ENCODE data around the gene MYH9. TPM values are rescaled to one million over a fixed set of nuclear protein-coding genes. Genes with fewer than 3 reads are reported as not detected.
A peak's percentile ranks its signal among the peaks of the same experiment; 100 is the strongest.
"Not testable (repeated sequence)": the region's sequence is repeated elsewhere in the genome, so short reads cannot be mapped to it uniquely, and the experiment has no call there.

MYH9 gene
- total RNA-seq, 2 donors from 2014 or later: 1,447 to 1,631 TPM

DNA sequence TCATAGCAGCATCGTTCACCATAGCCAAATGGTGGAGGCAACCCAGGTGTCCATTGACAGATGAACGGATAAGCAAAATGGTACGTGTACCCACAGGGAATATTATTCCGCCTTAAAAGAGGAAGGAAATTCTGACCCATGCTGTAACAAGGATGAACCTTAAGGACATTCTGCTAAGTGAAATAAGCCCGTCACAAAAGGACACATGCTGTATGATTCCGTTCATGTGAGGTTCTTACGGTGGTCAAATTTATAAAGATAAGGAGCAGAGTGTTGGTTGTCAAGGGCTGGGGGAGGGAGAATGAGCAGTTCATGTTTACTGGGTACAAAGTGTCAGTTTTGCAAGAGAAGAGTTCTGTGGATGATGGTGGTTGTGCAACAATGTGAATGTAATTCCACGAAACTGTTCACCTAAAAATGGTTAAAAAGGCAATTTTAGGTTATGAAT, 108.5 kb downstream of the MYH9 start:
- no peak overlapping the region for H3K27ac ChIP-seq
- DNase-seq (ENCODE audit: low spot score): no peak
- peaks cover 0 to 8% of the 10 kb centered on the region in 2 donors for H3K4me1 ChIP-seq (ENCODE audit: control insufficient read depth in 1 of 2, low read depth in 2 of 2)

DNA sequence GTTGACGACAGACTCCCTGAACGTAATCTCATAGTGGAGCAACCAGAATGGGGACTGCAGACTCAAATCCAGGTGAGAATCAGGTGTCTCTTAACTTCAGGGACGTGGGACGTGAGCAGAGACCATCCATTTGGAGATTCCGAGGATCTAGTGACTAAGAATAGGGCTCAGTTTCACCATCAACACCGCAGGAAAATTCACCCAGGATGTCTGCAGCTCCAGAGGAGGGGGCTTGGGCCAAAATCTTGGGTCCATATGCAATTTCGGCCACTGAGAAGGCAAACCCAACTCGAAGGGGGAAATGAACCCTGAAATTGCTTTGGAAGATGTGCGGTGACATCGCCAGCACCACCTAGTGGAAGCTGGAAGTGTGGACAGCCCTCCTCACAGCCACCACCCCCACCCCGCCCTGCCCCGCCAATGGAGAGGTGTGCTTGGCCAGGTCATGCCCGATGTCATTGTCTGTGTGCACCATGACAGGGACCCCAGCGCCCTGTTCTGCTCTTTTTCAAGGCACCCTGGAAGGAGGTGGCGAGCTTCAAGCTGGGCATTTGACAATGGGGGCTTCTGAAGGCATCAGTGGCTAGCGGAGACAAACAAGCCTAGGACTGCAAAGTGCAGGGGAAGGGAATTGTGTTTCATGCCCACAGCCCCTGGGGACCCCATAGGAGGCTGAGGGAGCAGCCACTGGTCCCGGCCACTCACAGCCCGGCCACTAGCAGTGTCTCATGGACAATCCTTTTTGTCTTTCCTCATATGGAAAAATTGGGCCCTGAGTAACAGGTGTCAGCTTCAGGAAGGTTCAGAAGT, 110.1 kb downstream of the MYH9 start:
- peak; percentile 82 for TF ChIP-seq CTCF (IDR thresholded peaks at IDR 0.05)
- H3K27ac ChIP-seq: peak overlapping the region in 1 of 2 donors; percentile 34

More for the DNA sequence above, 108.5 kb downstream of the MYH9 start:
- TF ChIP-seq CTCF (IDR thresholded peaks at IDR 0.05): no peak
- no peaks in the 10 kb centered on the region for H3K27me3 ChIP-seq (replicated peaks; ENCODE audit: insufficient read depth)
- H3K4me3 ChIP-seq: no peak overlapping the region
- H3K36me3 ChIP-seq: peaks cover 34% of the 10 kb centered on the region
- ATAC-seq (ENCODE audit: insufficient number of reproducible peaks, low FRiP score, low read depth): no peak
- no peaks in the 10 kb centered on the region for H3K9me3 ChIP-seq

GRCh38 chr22:36274531-36274930, 113.2 kb downstream of the MYH9 start:
- Histone ChIP-seq H3K9me3 (no peaks in the 10 kb centered on the region), H3K4me3 (no peak overlapping the region), H3K36me3 (no peaks in the 10 kb centered on the region), H3K27ac (no peak overlapping the region), H3K27me3 (replicated peaks; ENCODE audit: insufficient read depth) (no peaks in the 10 kb centered on the region), H3K4me1 (ENCODE audit: control insufficient read depth in 1 of 2, low read depth in 2 of 2) (peaks cover 0 to 8% of the 10 kb centered on the region in 2 donors)
- no peak for TF ChIP-seq CTCF (IDR thresholded peaks at IDR 0.05)
- DNase-seq (ENCODE audit: low spot score) (no peak), ATAC-seq (ENCODE audit: insufficient number of reproducible peaks, low FRiP score, low read depth) (no peak)

More for the DNA sequence above, 110.1 kb downstream of the MYH9 start:
- Histone ChIP-seq H3K4me3 (no peak overlapping the region), H3K4me1 (ENCODE audit: control insufficient read depth in 1 of 2, low read depth in 2 of 2) (peaks cover 0 to 8% of the 10 kb centered on the region in 2 donors), H3K36me3 (peaks cover 18% of the 10 kb centered on the region), H3K9me3 (no peaks in the 10 kb centered on the region), H3K27me3 (replicated peaks; ENCODE audit: insufficient read depth) (no peaks in the 10 kb centered on the region)
- no peak for ATAC-seq (ENCODE audit: insufficient number of reproducible peaks, low FRiP score, low read depth)
- DNase-seq (ENCODE audit: low spot score): no peak

GRCh38 chr22:36271951-36272350, 115.8 kb downstream of the MYH9 start:
- not testable (repeated sequence) for H3K4me1 ChIP-seq (ENCODE audit: control insufficient read depth in 1 of 2, low read depth in 2 of 2); H3K9me3 ChIP-seq; H3K36me3 ChIP-seq; H3K27me3 ChIP-seq (replicated peaks; ENCODE audit: insufficient read depth); H3K4me3 ChIP-seq; ATAC-seq (ENCODE audit: insufficient number of reproducible peaks, low FRiP score, low read depth); H3K27ac ChIP-seq; DNase-seq (ENCODE audit: low spot score)

DNA sequence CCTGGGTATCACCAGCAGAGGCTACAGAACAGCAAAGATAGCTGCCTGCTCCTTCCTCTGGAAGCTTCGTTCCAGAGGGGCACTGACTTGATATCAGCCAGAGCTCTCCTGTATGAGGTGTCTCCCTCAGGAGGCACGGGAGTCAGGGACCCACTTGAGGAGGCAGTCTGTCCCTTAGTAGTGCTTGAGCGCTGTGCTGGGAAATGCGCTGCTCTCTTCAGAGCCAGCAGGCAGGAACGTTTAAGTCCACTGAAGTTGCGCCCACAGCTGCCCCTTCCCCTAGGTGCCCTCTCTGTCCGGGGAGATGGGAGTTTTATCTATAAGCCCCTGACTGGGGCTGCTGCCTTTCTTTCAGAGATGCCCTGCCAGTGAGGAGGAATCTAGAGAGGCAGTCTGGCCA, 116.5 kb downstream of the MYH9 start:
- H3K4me3 ChIP-seq; H3K27me3 ChIP-seq (replicated peaks; ENCODE audit: insufficient read depth); H3K27ac ChIP-seq; H3K9me3 ChIP-seq; H3K36me3 ChIP-seq; H3K4me1 ChIP-seq (ENCODE audit: control insufficient read depth in 1 of 2, low read depth in 2 of 2); ATAC-seq (ENCODE audit: insufficient number of reproducible peaks, low FRiP score, low read depth); DNase-seq (ENCODE audit: low spot score): not testable (repeated sequence)

GRCh38 chr22:36267896-36268485, 119.8 kb downstream of the MYH9 start:
- Histone ChIP-seq H3K27me3 (replicated peaks; ENCODE audit: insufficient read depth) (no peaks in the 10 kb centered on the region), H3K4me1 (ENCODE audit: control insufficient read depth in 1 of 2, low read depth in 2 of 2) (no peaks in the 10 kb centered on the region), H3K36me3 (peaks cover 9% of the 10 kb centered on the region), H3K9me3 (no peaks in the 10 kb centered on the region), H3K27ac (no peak overlapping the region), H3K4me3 (no peak overlapping the region)
- no peak for DNase-seq (ENCODE audit: low spot score)
- TF ChIP-seq CTCF (IDR thresholded peaks at IDR 0.05): no peak
- ATAC-seq (ENCODE audit: insufficient number of reproducible peaks, low FRiP score, low read depth): no peak

Measured in thoracic aorta (tissue), 2 donors.